ENCODE data around the gene DHRS4L2.

- TF ChIP-seq CTCF (IDR thresholded peaks at IDR 0.05) (no peak), ZFX (IDR thresholded peaks at IDR 0.05; ENCODE audit: borderline replicate concordance) (no peak)
Observed at GRCh38 chr14:24038686-24039085, 50.0 kb downstream of the DHRS4L2 start.
